Measurements from ENCODE around the gene FGF9.

GRCh38 chr13:21688056-21688455, 17.2 kb downstream of the FGF9 start:
- TF ChIP-seq EZH2 (IDR thresholded peaks at IDR 0.05; ENCODE audit: low read depth, low read length, severe bottlenecking), result no peak
- TF ChIP-seq, protein P1, sequence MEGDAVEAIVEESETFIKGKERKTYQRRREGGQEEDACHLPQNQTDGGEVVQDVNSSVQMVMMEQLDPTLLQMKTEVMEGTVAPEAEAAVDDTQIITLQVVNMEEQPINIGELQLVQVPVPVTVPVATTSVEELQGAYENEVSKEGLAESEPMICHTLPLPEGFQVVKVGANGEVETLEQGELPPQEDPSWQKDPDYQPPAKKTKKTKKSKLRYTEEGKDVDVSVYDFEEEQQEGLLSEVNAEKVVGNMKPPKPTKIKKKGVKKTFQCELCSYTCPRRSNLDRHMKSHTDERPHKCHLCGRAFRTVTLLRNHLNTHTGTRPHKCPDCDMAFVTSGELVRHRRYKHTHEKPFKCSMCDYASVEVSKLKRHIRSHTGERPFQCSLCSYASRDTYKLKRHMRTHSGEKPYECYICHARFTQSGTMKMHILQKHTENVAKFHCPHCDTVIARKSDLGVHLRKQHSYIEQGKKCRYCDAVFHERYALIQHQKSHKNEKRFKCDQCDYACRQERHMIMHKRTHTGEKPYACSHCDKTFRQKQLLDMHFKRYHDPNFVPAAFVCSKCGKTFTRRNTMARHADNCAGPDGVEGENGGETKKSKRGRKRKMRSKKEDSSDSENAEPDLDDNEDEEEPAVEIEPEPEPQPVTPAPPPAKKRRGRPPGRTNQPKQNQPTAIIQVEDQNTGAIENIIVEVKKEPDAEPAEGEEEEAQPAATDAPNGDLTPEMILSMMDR (IDR thresholded peaks at IDR 0.05; ENCODE audit: control extremely low read depth in 1 of 3, insufficient read depth in 1 of 3, low read depth in 1 of 3, low read length in 3 of 3), result no peak
- no peak for TF ChIP-seq TAF1 (IDR thresholded peaks at IDR 0.05; ENCODE audit: low read depth, low read length)
- no peak for TF ChIP-seq SIX5 (IDR thresholded peaks at IDR 0.05; ENCODE audit: low read depth, low read length)

All from H1 (cell line).